ENCODE measurements around the gene NCBP2L. TPM values are rescaled to one million over a fixed set of nuclear protein-coding genes. Genes with fewer than 3 reads are reported as not detected.
A peak's percentile ranks its signal among the peaks of the same experiment; 100 is the strongest.

Gene NCBP2L
- total and polyA plus RNA-seq, 3 donors from 2014 or later = 4.5 TPM; not detected in 2

DNA sequence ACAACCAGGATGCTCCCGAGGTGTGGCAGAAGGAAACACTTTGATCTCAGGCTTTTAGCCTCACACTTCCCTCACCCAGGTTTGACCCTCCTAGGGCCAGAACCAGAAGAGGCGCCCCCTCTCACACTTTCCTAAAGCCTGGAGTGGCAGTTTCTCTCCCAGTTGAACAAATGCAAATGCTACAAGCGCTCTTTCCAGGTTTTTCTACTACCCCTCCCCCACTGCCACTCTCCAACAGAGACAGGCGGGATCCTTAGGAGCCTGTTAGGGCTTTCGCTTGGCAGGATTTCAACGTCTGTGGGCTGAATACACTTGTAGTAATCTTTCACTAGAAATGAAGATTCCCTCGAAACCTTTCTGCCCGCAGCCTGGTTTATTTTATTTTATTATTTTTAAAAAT is 4.3 kb upstream of the NCBP2L start:
- intact Hi-C loops (cut with DNase I; ENCODE audit: low total_unique reads) = loop anchor here (10.0 kb wide), 2 partner anchors 58 to 98 kb away; no protein-coding TSS in a partner anchor
- 70 to 81% methylated on average over 8 of the region's 8 CpGs for WGBS, 2 donors
- DNase-seq = no peak

GRCh38 chrX:107773906-107774435 is 3.6 kb upstream of the NCBP2L start:
- intact Hi-C loops (cut with DNase I; ENCODE audit: low total_unique reads) = loop anchor here (10.0 kb wide), 2 partner anchors 59 to 99 kb away; no protein-coding TSS in a partner anchor
- no peak for DNase-seq
- WGBS, 2 donors = 47 to 61% methylated on average over 9 of the region's 9 CpGs

More for the DNA sequence above, 4.3 kb upstream of the NCBP2L start:
- Histone ChIP-seq H3K27ac (no peak overlapping the region), H3K4me3 (no peak overlapping the region), H3K36me3 (ENCODE audit: low read depth, missing control alignments) (no peaks in the 10 kb centered on the region), H3K27me3 (no peaks in the 10 kb centered on the region), H3K4me1 (no peaks in the 10 kb centered on the region), H3K9me3 (no peaks in the 10 kb centered on the region)
- TF ChIP-seq POLR2A (IDR thresholded peaks at IDR 0.05) (no peak), CTCF (IDR thresholded peaks at IDR 0.05) (no peak)

DNA sequence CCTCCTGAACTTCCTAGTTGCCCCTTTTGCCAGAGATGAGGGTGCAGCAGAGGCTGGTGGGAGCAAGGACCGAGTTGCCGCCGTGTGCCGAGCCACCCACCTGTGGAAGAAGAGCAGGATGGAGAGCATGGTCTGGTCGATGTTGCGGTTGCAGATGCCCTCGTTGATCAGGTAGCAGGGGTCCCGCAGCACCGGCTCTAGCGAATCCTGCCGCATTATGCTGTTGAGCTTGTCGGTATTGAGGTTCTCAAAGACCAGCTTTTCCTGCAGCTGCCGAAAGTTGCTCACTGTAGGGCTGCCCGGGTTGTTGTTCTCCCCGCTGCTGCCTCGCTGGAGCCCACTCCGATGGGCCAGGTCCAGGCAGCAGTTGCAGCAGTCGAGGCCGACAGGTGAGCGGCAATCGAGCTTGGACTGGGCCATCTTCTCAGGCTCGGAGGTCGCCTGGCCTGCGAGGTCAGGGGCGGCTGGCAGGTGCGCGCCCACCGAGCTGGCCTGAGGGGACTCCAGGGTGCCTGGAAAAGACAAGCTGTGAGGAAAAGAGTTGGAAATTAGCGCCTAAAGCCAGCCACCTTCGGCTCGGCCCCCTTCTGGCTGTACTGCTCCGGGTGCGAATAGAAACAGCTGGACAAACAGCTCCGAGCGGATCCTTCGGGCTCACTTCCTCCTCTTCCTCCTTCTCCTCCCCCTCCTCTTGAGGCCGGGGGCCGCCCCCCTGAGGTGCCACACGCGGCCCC is 2.4 kb upstream of the NCBP2L start:
- Histone ChIP-seq H3K9me3 (no peaks in the 10 kb centered on the region), H3K4me3 (peak overlapping the region; percentile 46 to 61), H3K36me3 (ENCODE audit: low read depth, missing control alignments) (no peaks in the 10 kb centered on the region), H3K27ac (peak overlapping the region in 1 of 2 donors; percentile 75), H3K27me3 (no peaks in the 10 kb centered on the region), H3K4me1 (no peaks in the 10 kb centered on the region)
- DNase-seq = no peak
- 12% methylated on average over 35 of the region's 40 CpGs; no CpG with 5 or more reads in 1 of the 2 donors for WGBS, 2 donors
- intact Hi-C loops (cut with DNase I; ENCODE audit: low total_unique reads) = loop anchor here (10.0 kb wide), 2 partner anchors 60 to 100 kb away; no protein-coding TSS in a partner anchor
- TF ChIP-seq CTCF (IDR thresholded peaks at IDR 0.05) = no peak
- no peak for TF ChIP-seq POLR2A (IDR thresholded peaks at IDR 0.05)

More at GRCh38 chrX:107773906-107774435, 3.6 kb upstream of the NCBP2L start:
- Histone ChIP-seq H3K27me3 (no peaks in the 10 kb centered on the region), H3K4me1 (no peaks in the 10 kb centered on the region), H3K36me3 (ENCODE audit: low read depth, missing control alignments) (no peaks in the 10 kb centered on the region), H3K4me3 (no peak overlapping the region), H3K27ac (no peak overlapping the region), H3K9me3 (no peaks in the 10 kb centered on the region)
- TF ChIP-seq CTCF (IDR thresholded peaks at IDR 0.05) = no peak
- no peak for TF ChIP-seq POLR2A (IDR thresholded peaks at IDR 0.05)

GRCh38 chrX:107775734-107776511 is 1.6 kb upstream of the NCBP2L start, which contains the start of gene TSC22D3:
Gene TSC22D3 (minus strand): TSS chrX:107775787. CDS start chrX:107775419, 368 bp downstream.
- H3K4me3 ChIP-seq = peak within 1 kb of the TSS; percentile 46 to 61
- WGBS, 2 donors = 0 to 1% methylated on average over 1 to 25 of the region's 59 CpGs
- H3K27me3 ChIP-seq = no peaks in the 10 kb centered on the region
- peak within 1 kb of the TSS; percentile 15 to 75 for H3K27ac ChIP-seq
- no peaks in the 10 kb centered on the region for H3K9me3 ChIP-seq
- H3K4me1 ChIP-seq = no peaks in the 10 kb centered on the region
- H3K36me3 ChIP-seq (ENCODE audit: low read depth, missing control alignments) = no peaks in the 10 kb centered on the region
- DNase-seq = peak; percentile 63
- TF ChIP-seq CTCF (IDR thresholded peaks at IDR 0.05) = no peak
- no peak for TF ChIP-seq POLR2A (IDR thresholded peaks at IDR 0.05)
- intact Hi-C loops (cut with DNase I; ENCODE audit: low total_unique reads) = loop anchor here (10.0 kb wide), 2 partner anchors 61 to 101 kb away; no protein-coding TSS in a partner anchor

Data from testis (tissue), 3 donors.